ENCODE results near the gene C8G. TPM values are rescaled to one million over a fixed set of nuclear protein-coding genes. Genes with fewer than 3 reads are reported as not detected.
A peak's percentile ranks its signal among the peaks of the same experiment; 100 is the strongest.

The C8G gene
- total RNA-seq, 2 experiments from 2014 or later, result 0.90 TPM; not detected in 1

- Mint-ChIP-seq H3K9me3 (peaks cover 3% of the 10 kb centered on the region), H3K4me3 (no peak overlapping the region), H3K27me3 (no peaks in the 10 kb centered on the region), H3K4me1 (peaks cover 5% of the 10 kb centered on the region), H3K36me3 (peaks cover 19% of the 10 kb centered on the region), H3K27ac (no peak overlapping the region)
- no peak for DNase-seq
These were observed 16.5 kb upstream of the C8G start for GRCh38 chr9:136928591-136928990.

- H3K4me1 Mint-ChIP-seq, result peaks cover 5% of the 10 kb centered on the region
- no peaks in the 10 kb centered on the region for H3K27me3 Mint-ChIP-seq
- H3K4me3 Mint-ChIP-seq, result no peak overlapping the region
- H3K9me3 Mint-ChIP-seq, result peaks cover 3% of the 10 kb centered on the region
- H3K36me3 Mint-ChIP-seq, result peaks cover 19% of the 10 kb centered on the region
- no peak for DNase-seq
- no peak overlapping the region for H3K27ac Mint-ChIP-seq
These were observed 15.0 kb upstream of the C8G start for GRCh38 chr9:136930014-136930413.

GRCh38 chr9:136931611-136932130, 13.4 kb upstream of the C8G start:
- peaks cover 3% of the 10 kb centered on the region for H3K9me3 Mint-ChIP-seq
- DNase-seq, result no peak
- no peaks in the 10 kb centered on the region for H3K27me3 Mint-ChIP-seq
- H3K27ac Mint-ChIP-seq, result no peak overlapping the region
- no peak overlapping the region for H3K4me3 Mint-ChIP-seq
- peaks cover 7% of the 10 kb centered on the region for H3K4me1 Mint-ChIP-seq
- peaks cover 16% of the 10 kb centered on the region for H3K36me3 Mint-ChIP-seq

GRCh38 chr9:136934277-136934676, 10.8 kb upstream of the C8G start:
- no peak for DNase-seq
- Mint-ChIP-seq H3K4me3 (no peak overlapping the region), H3K36me3 (peaks cover 27% of the 10 kb centered on the region), H3K27me3 (no peaks in the 10 kb centered on the region), H3K27ac (no peak overlapping the region), H3K4me1 (peaks cover 9% of the 10 kb centered on the region), H3K9me3 (peaks cover 3% of the 10 kb centered on the region)

GRCh38 chr9:136935651-136936050, 9.4 kb upstream of the C8G start:
- Mint-ChIP-seq H3K36me3 (peaks cover 30% of the 10 kb centered on the region), H3K9me3 (peaks cover 3% of the 10 kb centered on the region), H3K4me1 (peaks cover 9% of the 10 kb centered on the region), H3K27me3 (no peaks in the 10 kb centered on the region), H3K4me3 (no peak overlapping the region), H3K27ac (no peak overlapping the region)
- DNase-seq, result no peak

GRCh38 chr9:136936645-136937170, 8.3 kb upstream of the C8G start:
- no peak for DNase-seq
- no peak overlapping the region for H3K4me3 Mint-ChIP-seq
- no peak overlapping the region for H3K27ac Mint-ChIP-seq
- no peaks in the 10 kb centered on the region for H3K27me3 Mint-ChIP-seq
- peaks cover 32% of the 10 kb centered on the region for H3K36me3 Mint-ChIP-seq
- H3K9me3 Mint-ChIP-seq, result peaks cover 3% of the 10 kb centered on the region
- peaks cover 8% of the 10 kb centered on the region for H3K4me1 Mint-ChIP-seq

- no peaks in the 10 kb centered on the region for H3K27me3 Mint-ChIP-seq
- H3K36me3 Mint-ChIP-seq, result peaks cover 27% of the 10 kb centered on the region
- peaks cover 3% of the 10 kb centered on the region for H3K4me1 Mint-ChIP-seq
- DNase-seq, result no peak
- H3K4me3 Mint-ChIP-seq, result no peak overlapping the region
- no peaks in the 10 kb centered on the region for H3K9me3 Mint-ChIP-seq
- no peak overlapping the region for H3K27ac Mint-ChIP-seq
These were observed 7.6 kb upstream of the C8G start for GRCh38 chr9:136937186-136938001.

- H3K27ac Mint-ChIP-seq, result no peak overlapping the region
- no peak for DNase-seq
- no peaks in the 10 kb centered on the region for H3K9me3 Mint-ChIP-seq
- H3K4me1 Mint-ChIP-seq, result peaks cover 3% of the 10 kb centered on the region
- H3K36me3 Mint-ChIP-seq, result peaks cover 19% of the 10 kb centered on the region
- H3K27me3 Mint-ChIP-seq, result no peaks in the 10 kb centered on the region
- H3K4me3 Mint-ChIP-seq, result no peak overlapping the region
These were observed 5.5 kb upstream of the C8G start for GRCh38 chr9:136939431-136939995.

GRCh38 chr9:136939996-136940525, 5.0 kb upstream of the C8G start:
- Mint-ChIP-seq H3K27me3 (no peaks in the 10 kb centered on the region), H3K4me3 (no peak overlapping the region), H3K9me3 (no peaks in the 10 kb centered on the region), H3K27ac (no peak overlapping the region), H3K4me1 (peaks cover 6% of the 10 kb centered on the region), H3K36me3 (peaks cover 19% of the 10 kb centered on the region)
- DNase-seq, result no peak

- H3K36me3 Mint-ChIP-seq, result peaks cover 19% of the 10 kb centered on the region
These were observed 4.4 kb upstream of the C8G start for GRCh38 chr9:136940526-136941230.

GRCh38 chr9:136941231-136942111, 3.6 kb upstream of the C8G start:
- peaks cover 6% of the 10 kb centered on the region for H3K4me1 Mint-ChIP-seq
- no peaks in the 10 kb centered on the region for H3K9me3 Mint-ChIP-seq
- no peaks in the 10 kb centered on the region for H3K27me3 Mint-ChIP-seq
- H3K36me3 Mint-ChIP-seq, result peaks cover 19% of the 10 kb centered on the region
- no peak overlapping the region for H3K27ac Mint-ChIP-seq
- no peak overlapping the region for H3K4me3 Mint-ChIP-seq
- DNase-seq, result no peak

More at GRCh38 chr9:136940526-136941230, 4.4 kb upstream of the C8G start:
- no peaks in the 10 kb centered on the region for H3K27me3 Mint-ChIP-seq
- no peak overlapping the region for H3K27ac Mint-ChIP-seq
- H3K4me1 Mint-ChIP-seq, result peaks cover 6% of the 10 kb centered on the region
- no peak overlapping the region for H3K4me3 Mint-ChIP-seq
- no peak for DNase-seq
- no peaks in the 10 kb centered on the region for H3K9me3 Mint-ChIP-seq

GRCh38 chr9:136942112-136942880, 2.7 kb upstream of the C8G start:
- Mint-ChIP-seq H3K27ac (no peak overlapping the region), H3K4me1 (peaks cover 3% of the 10 kb centered on the region), H3K36me3 (peaks cover 16% of the 10 kb centered on the region), H3K27me3 (no peaks in the 10 kb centered on the region), H3K9me3 (no peaks in the 10 kb centered on the region), H3K4me3 (peak overlapping the region; percentile 45)
- DNase-seq, result no peak

- peaks cover 3% of the 10 kb centered on the region for H3K4me1 Mint-ChIP-seq
- peaks cover 12% of the 10 kb centered on the region for H3K36me3 Mint-ChIP-seq
- no peaks in the 10 kb centered on the region for H3K9me3 Mint-ChIP-seq
- H3K4me3 Mint-ChIP-seq, result peak overlapping the region; percentile 81
- no peak for DNase-seq
- H3K27ac Mint-ChIP-seq, result no peak overlapping the region
- no peaks in the 10 kb centered on the region for H3K27me3 Mint-ChIP-seq
These were observed 2.2 kb upstream of the C8G start for GRCh38 chr9:136942881-136943230.
